ENCODE results near the gene HDAC10. TPM values are rescaled to one million over a fixed set of nuclear protein-coding genes. Genes with fewer than 3 reads are reported as not detected.

Gene HDAC10
- total RNA-seq, 1 donor from 2014 or later, result 81.5 TPM

GRCh38 chr22:50270666-50271394, 19.8 kb upstream of the HDAC10 start:
- peak; percentile 86 for DNase-seq (ENCODE audit: low spot score, unreplicated experiment)
- H3K4me1 Mint-ChIP-seq (ENCODE audit: low read depth), result no peaks in the 10 kb centered on the region
- H3K27ac Mint-ChIP-seq, result no peak overlapping the region

GRCh38 chr22:50269970-50270665, 19.1 kb upstream of the HDAC10 start, which contains the start of gene MAPK11:
MAPK11 (minus strand) TSS chr22:50270380; CDS start chr22:50270292, 88 bp downstream.
- H3K4me1 Mint-ChIP-seq (ENCODE audit: low read depth), result no peaks in the 10 kb centered on the region

More at GRCh38 chr22:50270666-50271394, 19.8 kb upstream of the HDAC10 start:
- no peak for TF ChIP-seq CTCF (IDR thresholded peaks at IDR 0.05; ENCODE audit: unreplicated experiment)
- Mint-ChIP-seq H3K27me3 (peaks cover 33% of the 10 kb centered on the region), H3K4me3 (ENCODE audit: low read depth) (peak overlapping the region; percentile 21), H3K9me3 (ENCODE audit: low read depth) (no peaks in the 10 kb centered on the region), H3K36me3 (ENCODE audit: insufficient read depth) (peaks cover 2% of the 10 kb centered on the region)

GRCh38 chr22:50269573-50269969, 18.5 kb upstream of the HDAC10 start:
- H3K36me3 Mint-ChIP-seq (ENCODE audit: insufficient read depth), result peaks cover 1% of the 10 kb centered on the region
- H3K27me3 Mint-ChIP-seq, result peaks cover 38% of the 10 kb centered on the region
- no peak overlapping the region for H3K4me3 Mint-ChIP-seq (ENCODE audit: low read depth)
- H3K4me1 Mint-ChIP-seq (ENCODE audit: low read depth), result no peaks in the 10 kb centered on the region
- H3K9me3 Mint-ChIP-seq (ENCODE audit: low read depth), result no peaks in the 10 kb centered on the region
- no peak for TF ChIP-seq CTCF (IDR thresholded peaks at IDR 0.05; ENCODE audit: unreplicated experiment)
- H3K27ac Mint-ChIP-seq, result no peak overlapping the region
- no peak for DNase-seq (ENCODE audit: low spot score, unreplicated experiment)

More at GRCh38 chr22:50269970-50270665, 19.1 kb upstream of the HDAC10 start, which contains the start of gene MAPK11:
- DNase-seq (ENCODE audit: low spot score, unreplicated experiment), result no peak
- TF ChIP-seq CTCF (IDR thresholded peaks at IDR 0.05; ENCODE audit: unreplicated experiment), result no peak
- Mint-ChIP-seq H3K27ac (no peak within 1 kb of the TSS), H3K9me3 (ENCODE audit: low read depth) (no peaks in the 10 kb centered on the region), H3K36me3 (ENCODE audit: insufficient read depth) (peaks cover 1% of the 10 kb centered on the region), H3K27me3 (peaks cover 35% of the 10 kb centered on the region), H3K4me3 (ENCODE audit: low read depth) (peak within 1 kb of the TSS; percentile 21)

GRCh38 chr22:50268655-50269113, 17.6 kb upstream of the HDAC10 start:
- Mint-ChIP-seq H3K27ac (no peak overlapping the region), H3K27me3 (peaks cover 43% of the 10 kb centered on the region), H3K4me3 (ENCODE audit: low read depth) (no peak overlapping the region), H3K4me1 (ENCODE audit: low read depth) (no peaks in the 10 kb centered on the region), H3K36me3 (ENCODE audit: insufficient read depth) (no peaks in the 10 kb centered on the region), H3K9me3 (ENCODE audit: low read depth) (no peaks in the 10 kb centered on the region)
- no peak for TF ChIP-seq CTCF (IDR thresholded peaks at IDR 0.05; ENCODE audit: unreplicated experiment)
- DNase-seq (ENCODE audit: low spot score, unreplicated experiment), result no peak

- no peaks in the 10 kb centered on the region for H3K9me3 Mint-ChIP-seq (ENCODE audit: low read depth)
- peak; percentile 28 for TF ChIP-seq CTCF (IDR thresholded peaks at IDR 0.05; ENCODE audit: unreplicated experiment)
- DNase-seq (ENCODE audit: low spot score, unreplicated experiment), result no peak
- H3K4me1 Mint-ChIP-seq (ENCODE audit: low read depth), result no peaks in the 10 kb centered on the region
- no peak overlapping the region for H3K4me3 Mint-ChIP-seq (ENCODE audit: low read depth)
- peaks cover 41% of the 10 kb centered on the region for H3K27me3 Mint-ChIP-seq
- no peaks in the 10 kb centered on the region for H3K36me3 Mint-ChIP-seq (ENCODE audit: insufficient read depth)
- no peak overlapping the region for H3K27ac Mint-ChIP-seq
Observed at GRCh38 chr22:50267591-50268390, 16.7 kb upstream of the HDAC10 start.
